ENCODE data around the gene SELPLG. TPM values are rescaled to one million over a fixed set of nuclear protein-coding genes. Genes with fewer than 3 reads are reported as not detected.

Gene SELPLG
- total RNA-seq, 1 experiment from 2014 or later: 0.41 TPM

DNA sequence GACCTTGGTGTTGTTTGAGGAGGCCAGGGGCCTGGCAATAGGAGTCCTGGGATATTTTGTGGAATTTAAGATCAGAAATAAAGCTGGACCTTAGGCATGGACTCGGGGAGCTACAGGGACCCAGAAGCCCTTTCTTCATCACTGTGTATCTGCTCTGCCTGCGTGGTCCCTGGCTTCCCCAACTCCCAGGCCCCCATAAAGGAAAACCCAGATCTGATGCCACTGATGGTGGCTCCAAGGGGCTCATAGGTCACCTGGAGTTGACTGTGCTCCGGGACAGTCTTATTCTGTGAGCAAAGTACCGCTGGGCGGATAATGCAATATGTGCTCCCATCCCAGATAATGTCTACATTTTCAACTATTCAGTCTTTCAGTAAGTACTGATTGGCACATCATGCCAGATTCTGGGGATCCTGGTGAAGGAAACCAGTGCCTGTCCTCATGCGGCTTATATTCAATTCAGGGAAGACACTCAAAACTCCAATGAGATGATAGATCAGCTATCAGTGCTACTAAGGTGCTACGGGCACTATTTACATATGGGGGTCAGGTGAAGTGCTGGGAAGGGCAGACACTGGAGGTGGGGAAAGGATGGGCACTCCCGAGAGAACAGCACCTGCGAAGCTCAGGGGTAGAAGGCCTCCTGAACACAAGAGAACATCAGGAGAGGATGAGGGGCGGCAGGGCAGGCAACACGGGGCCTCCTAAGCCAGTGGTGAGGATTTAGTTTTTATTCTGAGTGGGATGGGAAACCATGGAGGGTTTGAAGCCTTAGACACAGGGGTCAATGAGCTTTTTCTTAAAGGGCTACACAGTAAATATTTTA is 5.5 kb upstream of the SELPLG start:
- H3K27me3 ChIP-seq (ENCODE audit: control insufficient read depth, insufficient read depth, low read length): no peaks in the 10 kb centered on the region
- intact Hi-C loops (cut with micrococcal nuclease; ENCODE audit: unreplicated experiment): no loop called here
- TF ChIP-seq, protein P1, sequence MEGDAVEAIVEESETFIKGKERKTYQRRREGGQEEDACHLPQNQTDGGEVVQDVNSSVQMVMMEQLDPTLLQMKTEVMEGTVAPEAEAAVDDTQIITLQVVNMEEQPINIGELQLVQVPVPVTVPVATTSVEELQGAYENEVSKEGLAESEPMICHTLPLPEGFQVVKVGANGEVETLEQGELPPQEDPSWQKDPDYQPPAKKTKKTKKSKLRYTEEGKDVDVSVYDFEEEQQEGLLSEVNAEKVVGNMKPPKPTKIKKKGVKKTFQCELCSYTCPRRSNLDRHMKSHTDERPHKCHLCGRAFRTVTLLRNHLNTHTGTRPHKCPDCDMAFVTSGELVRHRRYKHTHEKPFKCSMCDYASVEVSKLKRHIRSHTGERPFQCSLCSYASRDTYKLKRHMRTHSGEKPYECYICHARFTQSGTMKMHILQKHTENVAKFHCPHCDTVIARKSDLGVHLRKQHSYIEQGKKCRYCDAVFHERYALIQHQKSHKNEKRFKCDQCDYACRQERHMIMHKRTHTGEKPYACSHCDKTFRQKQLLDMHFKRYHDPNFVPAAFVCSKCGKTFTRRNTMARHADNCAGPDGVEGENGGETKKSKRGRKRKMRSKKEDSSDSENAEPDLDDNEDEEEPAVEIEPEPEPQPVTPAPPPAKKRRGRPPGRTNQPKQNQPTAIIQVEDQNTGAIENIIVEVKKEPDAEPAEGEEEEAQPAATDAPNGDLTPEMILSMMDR (IDR thresholded peaks at IDR 0.05): no peak
- TF ChIP-seq, protein P2, sequence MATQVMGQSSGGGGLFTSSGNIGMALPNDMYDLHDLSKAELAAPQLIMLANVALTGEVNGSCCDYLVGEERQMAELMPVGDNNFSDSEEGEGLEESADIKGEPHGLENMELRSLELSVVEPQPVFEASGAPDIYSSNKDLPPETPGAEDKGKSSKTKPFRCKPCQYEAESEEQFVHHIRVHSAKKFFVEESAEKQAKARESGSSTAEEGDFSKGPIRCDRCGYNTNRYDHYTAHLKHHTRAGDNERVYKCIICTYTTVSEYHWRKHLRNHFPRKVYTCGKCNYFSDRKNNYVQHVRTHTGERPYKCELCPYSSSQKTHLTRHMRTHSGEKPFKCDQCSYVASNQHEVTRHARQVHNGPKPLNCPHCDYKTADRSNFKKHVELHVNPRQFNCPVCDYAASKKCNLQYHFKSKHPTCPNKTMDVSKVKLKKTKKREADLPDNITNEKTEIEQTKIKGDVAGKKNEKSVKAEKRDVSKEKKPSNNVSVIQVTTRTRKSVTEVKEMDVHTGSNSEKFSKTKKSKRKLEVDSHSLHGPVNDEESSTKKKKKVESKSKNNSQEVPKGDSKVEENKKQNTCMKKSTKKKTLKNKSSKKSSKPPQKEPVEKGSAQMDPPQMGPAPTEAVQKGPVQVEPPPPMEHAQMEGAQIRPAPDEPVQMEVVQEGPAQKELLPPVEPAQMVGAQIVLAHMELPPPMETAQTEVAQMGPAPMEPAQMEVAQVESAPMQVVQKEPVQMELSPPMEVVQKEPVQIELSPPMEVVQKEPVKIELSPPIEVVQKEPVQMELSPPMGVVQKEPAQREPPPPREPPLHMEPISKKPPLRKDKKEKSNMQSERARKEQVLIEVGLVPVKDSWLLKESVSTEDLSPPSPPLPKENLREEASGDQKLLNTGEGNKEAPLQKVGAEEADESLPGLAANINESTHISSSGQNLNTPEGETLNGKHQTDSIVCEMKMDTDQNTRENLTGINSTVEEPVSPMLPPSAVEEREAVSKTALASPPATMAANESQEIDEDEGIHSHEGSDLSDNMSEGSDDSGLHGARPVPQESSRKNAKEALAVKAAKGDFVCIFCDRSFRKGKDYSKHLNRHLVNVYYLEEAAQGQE (IDR thresholded peaks at IDR 0.05; ENCODE audit: insufficient read depth in 1 of 2, low read depth in 2 of 2, low read length in 1 of 2): no peak
- no peak for TF ChIP-seq POLR2AphosphoS5 (IDR thresholded peaks at IDR 0.05; ENCODE audit: low read depth, low read length)
- TF ChIP-seq TCF7L2 (IDR thresholded peaks at IDR 0.05; ENCODE audit: low read depth, low read length): no peak
- TF ChIP-seq SIN3A (IDR thresholded peaks at IDR 0.05; ENCODE audit: borderline replicate concordance, insufficient read depth, low read depth, low read length): no peak
- DNase-seq (ENCODE audit: low read depth, low spot score) (no peak), ATAC-seq (no peak)
- H3K27ac ChIP-seq (ENCODE audit: low read length): no peak overlapping the region
- no peaks in the 10 kb centered on the region; the same call in 1 of the 2 replicates for H3K36me3 ChIP-seq (ENCODE audit: control insufficient read depth, insufficient read depth, low read length)
- peaks cover 7% of the 10 kb centered on the region; the same call in 1 of the 2 replicates for H3K4me1 ChIP-seq (ENCODE audit: control insufficient read depth, insufficient read depth, low read length)
- CTCF ChIA-PET: interaction anchor here (0.5 kb wide), 1 partner anchor 128 kb away, joined by 11 read pairs; no protein-coding TSS in a partner anchor
- no TSS peak for BruUV-seq (replicated peaks)
- in situ Hi-C loops (cut with HindIII; ENCODE audit: low pct_unique_long_range_greater_than_20kb, low sequenced_read_pairs): no loop called here
- H3K9me3 ChIP-seq (ENCODE audit: control insufficient read depth, insufficient read depth, low read depth, low read length): no peaks in the 10 kb centered on the region
- H3K4me3 ChIP-seq (ENCODE audit: low read depth in 2 of 2, low read length in 2 of 2): no peak overlapping the region
- POLR2A ChIA-PET: no interaction called here

DNA sequence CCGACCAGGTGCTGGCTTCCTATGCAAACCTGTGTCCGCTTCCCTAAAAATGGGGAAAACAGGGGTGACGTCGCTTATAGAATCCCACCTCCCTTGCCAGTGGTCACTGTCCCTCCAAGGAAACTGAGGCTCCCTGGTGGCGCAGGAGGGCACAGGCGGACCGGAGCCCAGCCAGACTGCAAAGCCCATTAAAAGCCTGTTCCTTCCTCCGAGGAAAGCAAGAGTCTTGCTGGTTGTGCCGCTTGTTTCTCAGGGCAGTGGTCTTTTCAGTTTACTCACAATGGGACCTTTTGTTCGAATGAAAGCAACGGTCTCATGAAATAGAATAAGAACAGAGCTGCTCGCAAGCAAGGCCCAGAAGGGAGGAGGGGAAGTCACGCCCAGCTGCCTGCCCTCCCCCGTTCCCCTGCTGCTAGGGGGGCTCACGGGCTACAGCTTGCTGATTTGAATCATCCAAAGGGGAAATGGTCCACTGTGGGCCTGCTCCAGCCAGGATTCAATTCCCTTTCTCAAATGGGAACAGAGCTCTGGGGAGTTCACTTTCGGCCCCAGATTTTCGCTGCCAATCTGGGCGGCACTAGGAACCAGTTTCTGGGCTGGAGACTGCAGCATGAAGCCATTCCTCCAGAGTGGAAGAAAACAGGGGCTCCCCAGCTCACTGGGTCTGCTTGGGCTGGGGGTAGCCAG is 4.6 kb upstream of the SELPLG start:
- CTCF ChIA-PET: interaction anchor here (0.5 kb wide), 1 partner anchor 129 kb away, joined by 11 read pairs; no protein-coding TSS in a partner anchor
- Histone ChIP-seq H3K9me3 (ENCODE audit: control insufficient read depth, insufficient read depth, low read depth, low read length) (no peaks in the 10 kb centered on the region), H3K4me1 (ENCODE audit: control insufficient read depth, insufficient read depth, low read length) (peaks cover 9% of the 10 kb centered on the region; the same call in 1 of the 2 replicates), H3K27me3 (ENCODE audit: control insufficient read depth, insufficient read depth, low read length) (no peaks in the 10 kb centered on the region), H3K27ac (ENCODE audit: low read length) (no peak overlapping the region), H3K4me3 (ENCODE audit: low read depth in 2 of 2, low read length in 2 of 2) (no peak overlapping the region), H3K36me3 (ENCODE audit: control insufficient read depth, insufficient read depth, low read length) (no peaks in the 10 kb centered on the region; the same call in 1 of the 2 replicates)
- ATAC-seq (no peak), DNase-seq (ENCODE audit: low read depth, low spot score) (no peak)
- intact Hi-C loops (cut with micrococcal nuclease; ENCODE audit: unreplicated experiment) (no loop called here), in situ Hi-C loops (cut with HindIII; ENCODE audit: low pct_unique_long_range_greater_than_20kb, low sequenced_read_pairs) (no loop called here)
- no TSS peak for BruUV-seq (replicated peaks)
- TF ChIP-seq, protein P2 (IDR thresholded peaks at IDR 0.05; ENCODE audit: insufficient read depth in 1 of 2, low read depth in 2 of 2, low read length in 1 of 2): no peak
- no peak for TF ChIP-seq TCF7L2 (IDR thresholded peaks at IDR 0.05; ENCODE audit: low read depth, low read length)
- TF ChIP-seq POLR2AphosphoS5 (IDR thresholded peaks at IDR 0.05; ENCODE audit: low read depth, low read length): no peak
- POLR2A ChIA-PET: interaction anchor here (0.6 kb wide), 1 partner anchor 204 kb away, joined by 5 read pairs; no protein-coding TSS in a partner anchor

Measured in Panc1 (cell line).